CD4-positive, alpha-beta T cell treated with Interferon gamma for 1 hour (primary cell): Measurements from ENCODE around the gene POU2F1.
"Not testable (repeated sequence)": the region's sequence is repeated elsewhere in the genome, so short reads cannot be mapped to it uniquely, and the experiment has no call there.

Experiments
- DNase-seq: peaks from one replicate; pipeline ENCODE4 v3.0.0-alpha.2; 2020

POU2F1 gene

GRCh38 chr1:167274061-167274460 lies 53.4 kb downstream of the POU2F1 start:
- no peak for DNase-seq

GRCh38 chr1:167276969-167277368 lies 56.3 kb downstream of the POU2F1 start:
- no peak for DNase-seq

- DNase-seq: no peak
Observed at GRCh38 chr1:167278497-167278896, 57.8 kb downstream of the POU2F1 start.

- DNase-seq: no peak
Observed at GRCh38 chr1:167280912-167281311, 60.2 kb downstream of the POU2F1 start.

GRCh38 chr1:167288390-167289074 lies 67.8 kb downstream of the POU2F1 start:
- no peak for DNase-seq

GRCh38 chr1:167289075-167289442 lies 68.4 kb downstream of the POU2F1 start:
- DNase-seq: no peak

- DNase-seq: no peak
Observed at GRCh38 chr1:167289966-167290365, 69.3 kb downstream of the POU2F1 start.

- DNase-seq: no peak
Observed at GRCh38 chr1:167291539-167292185, 71.0 kb downstream of the POU2F1 start.

GRCh38 chr1:167292216-167292615 lies 71.5 kb downstream of the POU2F1 start:
- DNase-seq: no peak

- DNase-seq: no peak
Observed at GRCh38 chr1:167293057-167293456, 72.4 kb downstream of the POU2F1 start.

- no peak for DNase-seq
Observed at GRCh38 chr1:167294528-167294927, 73.8 kb downstream of the POU2F1 start.

- peak; percentile 11 for DNase-seq
Observed at GRCh38 chr1:167297222-167298214, 76.8 kb downstream of the POU2F1 start.

- no peak for DNase-seq
Observed at GRCh38 chr1:167298325-167298724, 77.6 kb downstream of the POU2F1 start.

- no peak for DNase-seq
Observed at GRCh38 chr1:167301355-167301754, 80.7 kb downstream of the POU2F1 start.

GRCh38 chr1:167304165-167304564 lies 83.5 kb downstream of the POU2F1 start:
- no peak for DNase-seq

- no peak for DNase-seq
Observed at GRCh38 chr1:167305059-167305705, 84.5 kb downstream of the POU2F1 start.

GRCh38 chr1:167305706-167306277 lies 85.1 kb downstream of the POU2F1 start:
- DNase-seq: no peak

GRCh38 chr1:167310732-167311131 lies 90.0 kb downstream of the POU2F1 start:
- DNase-seq: no peak

GRCh38 chr1:167312871-167313270 lies 92.2 kb downstream of the POU2F1 start:
- DNase-seq: no peak

GRCh38 chr1:167314671-167315070 lies 94.0 kb downstream of the POU2F1 start:
- no peak for DNase-seq

- no peak for DNase-seq
Observed at GRCh38 chr1:167317463-167317862, 96.8 kb downstream of the POU2F1 start.

- not testable (repeated sequence) for DNase-seq
Observed at GRCh38 chr1:167319206-167319605, 98.5 kb downstream of the POU2F1 start.

GRCh38 chr1:167322483-167322882 lies 101.8 kb downstream of the POU2F1 start:
- no peak for DNase-seq
